OCI-LY7 (cell line): ENCODE data around the gene LRP1B.

ENCODE experiments used
- EZH2phosphoT487 ChIP-seq: fragments of 200-600 bp; sonication (generic); IDR thresholded peaks from 2 replicates; pipeline ENCODE4 v1.6.1; 2018; ENCODE audit warnings: low read depth, borderline replicate concordance, mild to moderate bottlenecking, mixed run types, antibody characterized with exemption, low read length, moderate library complexity, mixed read lengths
- TF ChIP-seq, protein P1 (sequence below): fragments of 200-600 bp; sonication (generic); conservative IDR thresholded peaks from 2 replicates; pipeline ENCODE4 v1.5.1; 2014; ENCODE audit warnings: mild to moderate bottlenecking, antibody characterized with exemption, low read length, moderate library complexity, mixed read lengths

DNA sequence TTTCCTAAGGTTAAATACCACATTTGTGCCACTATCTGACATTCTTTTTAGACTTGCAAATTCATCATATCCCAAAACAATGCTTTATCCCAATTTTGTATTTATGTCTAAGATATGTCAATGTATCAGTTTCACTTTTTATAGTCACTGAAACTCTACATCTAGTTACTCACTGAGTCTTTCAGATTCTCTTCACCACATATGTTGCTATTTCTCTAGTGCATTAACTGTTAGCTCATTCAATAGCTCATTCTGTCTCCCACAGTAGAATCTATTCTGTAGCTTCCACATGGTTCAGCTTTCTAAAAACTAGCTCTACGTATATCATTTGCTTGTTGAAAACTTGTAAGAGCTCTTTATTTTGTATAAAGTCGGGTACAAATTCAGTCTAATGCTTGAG is 1930.1 kb downstream of the LRP1B start:
- TF ChIP-seq, protein P1, sequence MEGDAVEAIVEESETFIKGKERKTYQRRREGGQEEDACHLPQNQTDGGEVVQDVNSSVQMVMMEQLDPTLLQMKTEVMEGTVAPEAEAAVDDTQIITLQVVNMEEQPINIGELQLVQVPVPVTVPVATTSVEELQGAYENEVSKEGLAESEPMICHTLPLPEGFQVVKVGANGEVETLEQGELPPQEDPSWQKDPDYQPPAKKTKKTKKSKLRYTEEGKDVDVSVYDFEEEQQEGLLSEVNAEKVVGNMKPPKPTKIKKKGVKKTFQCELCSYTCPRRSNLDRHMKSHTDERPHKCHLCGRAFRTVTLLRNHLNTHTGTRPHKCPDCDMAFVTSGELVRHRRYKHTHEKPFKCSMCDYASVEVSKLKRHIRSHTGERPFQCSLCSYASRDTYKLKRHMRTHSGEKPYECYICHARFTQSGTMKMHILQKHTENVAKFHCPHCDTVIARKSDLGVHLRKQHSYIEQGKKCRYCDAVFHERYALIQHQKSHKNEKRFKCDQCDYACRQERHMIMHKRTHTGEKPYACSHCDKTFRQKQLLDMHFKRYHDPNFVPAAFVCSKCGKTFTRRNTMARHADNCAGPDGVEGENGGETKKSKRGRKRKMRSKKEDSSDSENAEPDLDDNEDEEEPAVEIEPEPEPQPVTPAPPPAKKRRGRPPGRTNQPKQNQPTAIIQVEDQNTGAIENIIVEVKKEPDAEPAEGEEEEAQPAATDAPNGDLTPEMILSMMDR = no peak
- no peak for TF ChIP-seq EZH2phosphoT487
